Measurements from ENCODE around the gene ARF1.

ARF1 gene

GRCh38 chr1:228095161-228095560 lies 12.7 kb downstream of the ARF1 start:
- Histone ChIP-seq H3K27me3 (ENCODE audit: control insufficient read depth in 1 of 2, insufficient read depth in 2 of 2, low read length in 2 of 2) (no peaks in the 10 kb centered on the region), H3K36me3 (ENCODE audit: control insufficient read depth in 1 of 2, insufficient read depth in 2 of 2, low read length in 2 of 2) (peaks cover 25 to 68% of the 10 kb centered on the region in 2 donors), H3K9ac (ENCODE audit: low read depth in 1 of 2, low read length in 2 of 2) (no peak overlapping the region), H3K4me3 (ENCODE audit: low read depth in 1 of 2, low read length in 2 of 2) (no peak overlapping the region), H3K4me1 (ENCODE audit: control insufficient read depth in 1 of 2, insufficient read depth in 2 of 2, low read length in 2 of 2) (peaks cover 25 to 44% of the 10 kb centered on the region in 2 donors), H3K27ac (ENCODE audit: low read depth, low read length) (no peak overlapping the region), H3K9me3 (ENCODE audit: control insufficient read depth in 1 of 2, low read length in 2 of 2) (peaks cover 7 to 9% of the 10 kb centered on the region in 2 donors)

- H3K9me3 ChIP-seq (ENCODE audit: control insufficient read depth in 1 of 2, low read length in 2 of 2), result peaks cover 7 to 9% of the 10 kb centered on the region in 2 donors
- no peaks in the 10 kb centered on the region for H3K27me3 ChIP-seq (ENCODE audit: control insufficient read depth in 1 of 2, insufficient read depth in 2 of 2, low read length in 2 of 2)
- peaks cover 19 to 38% of the 10 kb centered on the region in 2 donors for H3K4me1 ChIP-seq (ENCODE audit: control insufficient read depth in 1 of 2, insufficient read depth in 2 of 2, low read length in 2 of 2)
- no peak overlapping the region for H3K4me3 ChIP-seq (ENCODE audit: low read depth in 1 of 2, low read length in 2 of 2)
- no peak overlapping the region for H3K27ac ChIP-seq (ENCODE audit: low read depth, low read length)
- H3K9ac ChIP-seq (ENCODE audit: low read depth in 1 of 2, low read length in 2 of 2), result no peak overlapping the region
- H3K36me3 ChIP-seq (ENCODE audit: control insufficient read depth in 1 of 2, insufficient read depth in 2 of 2, low read length in 2 of 2), result peaks cover 29 to 72% of the 10 kb centered on the region in 2 donors
These were observed 13.4 kb downstream of the ARF1 start for GRCh38 chr1:228095938-228096337.

GRCh38 chr1:228096416-228097332 lies 14.2 kb downstream of the ARF1 start:
- no peaks in the 10 kb centered on the region for H3K27me3 ChIP-seq (ENCODE audit: control insufficient read depth in 1 of 2, insufficient read depth in 2 of 2, low read length in 2 of 2)
- H3K4me3 ChIP-seq (ENCODE audit: low read depth in 1 of 2, low read length in 2 of 2), result no peak overlapping the region
- no peak overlapping the region for H3K27ac ChIP-seq (ENCODE audit: low read depth, low read length)
- peaks cover 29 to 69% of the 10 kb centered on the region in 2 donors for H3K36me3 ChIP-seq (ENCODE audit: control insufficient read depth in 1 of 2, insufficient read depth in 2 of 2, low read length in 2 of 2)
- peaks cover 18 to 38% of the 10 kb centered on the region in 2 donors for H3K4me1 ChIP-seq (ENCODE audit: control insufficient read depth in 1 of 2, insufficient read depth in 2 of 2, low read length in 2 of 2)
- no peak overlapping the region for H3K9ac ChIP-seq (ENCODE audit: low read depth in 1 of 2, low read length in 2 of 2)
- H3K9me3 ChIP-seq (ENCODE audit: control insufficient read depth in 1 of 2, low read length in 2 of 2), result peaks cover 7 to 9% of the 10 kb centered on the region in 2 donors

GRCh38 chr1:228097333-228098081 lies 15.0 kb downstream of the ARF1 start:
- Histone ChIP-seq H3K4me3 (ENCODE audit: low read depth in 1 of 2, low read length in 2 of 2) (no peak overlapping the region), H3K9ac (ENCODE audit: low read depth in 1 of 2, low read length in 2 of 2) (no peak overlapping the region), H3K27me3 (ENCODE audit: control insufficient read depth in 1 of 2, insufficient read depth in 2 of 2, low read length in 2 of 2) (no peaks in the 10 kb centered on the region), H3K36me3 (ENCODE audit: control insufficient read depth in 1 of 2, insufficient read depth in 2 of 2, low read length in 2 of 2) (peaks cover 29 to 68% of the 10 kb centered on the region in 2 donors), H3K27ac (ENCODE audit: low read depth, low read length) (no peak overlapping the region), H3K9me3 (ENCODE audit: control insufficient read depth in 1 of 2, low read length in 2 of 2) (peaks cover 7 to 9% of the 10 kb centered on the region in 2 donors), H3K4me1 (ENCODE audit: control insufficient read depth in 1 of 2, insufficient read depth in 2 of 2, low read length in 2 of 2) (peaks cover 12 to 33% of the 10 kb centered on the region in 2 donors)

- Histone ChIP-seq H3K27ac (ENCODE audit: low read depth, low read length) (no peak overlapping the region), H3K36me3 (ENCODE audit: control insufficient read depth in 1 of 2, insufficient read depth in 2 of 2, low read length in 2 of 2) (peaks cover 29 to 60% of the 10 kb centered on the region in 2 donors), H3K27me3 (ENCODE audit: control insufficient read depth in 1 of 2, insufficient read depth in 2 of 2, low read length in 2 of 2) (no peaks in the 10 kb centered on the region), H3K9me3 (ENCODE audit: control insufficient read depth in 1 of 2, low read length in 2 of 2) (peaks cover 7 to 9% of the 10 kb centered on the region in 2 donors), H3K4me1 (ENCODE audit: control insufficient read depth in 1 of 2, insufficient read depth in 2 of 2, low read length in 2 of 2) (peaks cover 10 to 27% of the 10 kb centered on the region in 2 donors), H3K4me3 (ENCODE audit: low read depth in 1 of 2, low read length in 2 of 2) (no peak overlapping the region), H3K9ac (ENCODE audit: low read depth in 1 of 2, low read length in 2 of 2) (no peak overlapping the region)
These were observed 15.9 kb downstream of the ARF1 start for GRCh38 chr1:228098323-228098931.

GRCh38 chr1:228099331-228099732 lies 16.8 kb downstream of the ARF1 start:
- Histone ChIP-seq H3K27ac (ENCODE audit: low read depth, low read length) (no peak overlapping the region), H3K4me1 (ENCODE audit: control insufficient read depth in 1 of 2, insufficient read depth in 2 of 2, low read length in 2 of 2) (peaks cover 19 to 36% of the 10 kb centered on the region in 2 donors), H3K4me3 (ENCODE audit: low read depth in 1 of 2, low read length in 2 of 2) (no peak overlapping the region), H3K27me3 (ENCODE audit: control insufficient read depth in 1 of 2, insufficient read depth in 2 of 2, low read length in 2 of 2) (no peaks in the 10 kb centered on the region), H3K9me3 (ENCODE audit: control insufficient read depth in 1 of 2, low read length in 2 of 2) (peaks cover 3 to 5% of the 10 kb centered on the region in 2 donors), H3K9ac (ENCODE audit: low read depth in 1 of 2, low read length in 2 of 2) (no peak overlapping the region), H3K36me3 (ENCODE audit: control insufficient read depth in 1 of 2, insufficient read depth in 2 of 2, low read length in 2 of 2) (peaks cover 29 to 53% of the 10 kb centered on the region in 2 donors)

- Histone ChIP-seq H3K27ac (ENCODE audit: low read depth, low read length) (no peak overlapping the region), H3K36me3 (ENCODE audit: control insufficient read depth in 1 of 2, insufficient read depth in 2 of 2, low read length in 2 of 2) (peaks cover 32 to 56% of the 10 kb centered on the region in 2 donors), H3K4me3 (ENCODE audit: low read depth in 1 of 2, low read length in 2 of 2) (peak overlapping the region; percentile 80 to 86), H3K9ac (ENCODE audit: low read depth in 1 of 2, low read length in 2 of 2) (peak overlapping the region in 1 of 2 donors; percentile 48), H3K27me3 (ENCODE audit: control insufficient read depth in 1 of 2, insufficient read depth in 2 of 2, low read length in 2 of 2) (no peaks in the 10 kb centered on the region), H3K9me3 (ENCODE audit: control insufficient read depth in 1 of 2, low read length in 2 of 2) (no peaks in the 10 kb centered on the region), H3K4me1 (ENCODE audit: control insufficient read depth in 1 of 2, insufficient read depth in 2 of 2, low read length in 2 of 2) (peaks cover 20 to 36% of the 10 kb centered on the region in 2 donors)
These were observed 18.5 kb downstream of the ARF1 start for GRCh38 chr1:228100822-228101613.

GRCh38 chr1:228101614-228101993 lies 19.1 kb downstream of the ARF1 start:
- Histone ChIP-seq H3K4me3 (ENCODE audit: low read depth in 1 of 2, low read length in 2 of 2) (peak overlapping the region; percentile 80 to 86), H3K9ac (ENCODE audit: low read depth in 1 of 2, low read length in 2 of 2) (peak overlapping the region in 1 of 2 donors; percentile 48), H3K27me3 (ENCODE audit: control insufficient read depth in 1 of 2, insufficient read depth in 2 of 2, low read length in 2 of 2) (no peaks in the 10 kb centered on the region), H3K36me3 (ENCODE audit: control insufficient read depth in 1 of 2, insufficient read depth in 2 of 2, low read length in 2 of 2) (peaks cover 36 to 60% of the 10 kb centered on the region in 2 donors), H3K4me1 (ENCODE audit: control insufficient read depth in 1 of 2, insufficient read depth in 2 of 2, low read length in 2 of 2) (peaks cover 20 to 33% of the 10 kb centered on the region in 2 donors), H3K27ac (ENCODE audit: low read depth, low read length) (no peak overlapping the region), H3K9me3 (ENCODE audit: control insufficient read depth in 1 of 2, low read length in 2 of 2) (no peaks in the 10 kb centered on the region)

- no peaks in the 10 kb centered on the region for H3K27me3 ChIP-seq (ENCODE audit: control insufficient read depth in 1 of 2, insufficient read depth in 2 of 2, low read length in 2 of 2)
- H3K27ac ChIP-seq (ENCODE audit: low read depth, low read length), result peak overlapping the region; percentile 73
- H3K4me1 ChIP-seq (ENCODE audit: control insufficient read depth in 1 of 2, insufficient read depth in 2 of 2, low read length in 2 of 2), result peaks cover 20 to 33% of the 10 kb centered on the region in 2 donors
- H3K9ac ChIP-seq (ENCODE audit: low read depth in 1 of 2, low read length in 2 of 2), result peak overlapping the region; percentile 18 to 48
- H3K4me3 ChIP-seq (ENCODE audit: low read depth in 1 of 2, low read length in 2 of 2), result peak overlapping the region; percentile 80 to 86
- H3K36me3 ChIP-seq (ENCODE audit: control insufficient read depth in 1 of 2, insufficient read depth in 2 of 2, low read length in 2 of 2), result peaks cover 31 to 56% of the 10 kb centered on the region in 2 donors
- H3K9me3 ChIP-seq (ENCODE audit: control insufficient read depth in 1 of 2, low read length in 2 of 2), result no peaks in the 10 kb centered on the region
These were observed 19.7 kb downstream of the ARF1 start for GRCh38 chr1:228101994-228102790.

Measured in duodenal mucosa (tissue), 2 donors.